Keratinocyte (primary cell): ENCODE data around the gene SPOCK1. TPM values are rescaled to one million over a fixed set of nuclear protein-coding genes. Genes with fewer than 3 reads are reported as not detected.

ENCODE experiments used
- DNase-seq: peaks from one replicate; pipeline ENCODE4 v3.0.0-alpha.2; 2011; ENCODE audit warnings: low read depth, missing footprints, low spot score
- FAIRE-seq: peaks from 2 replicates; lab custom pipeline; 2011; peaks lifted over from hg19 to GRCh38; lab: Jason Lieb, UNC
- H2AFZ ChIP-seq: 2 replicates; pipeline ENCODE4 v1.6.0; 2012; ENCODE audit warnings: low read length, control low read depth, inconsistent platforms; ENCODE audit not compliant: control insufficient read depth
- H3K27ac ChIP-seq: 2 replicates; pipeline ENCODE4 v1.5.1; 2011; ENCODE audit warnings: low read length; ENCODE audit not compliant: control insufficient read depth, insufficient read depth
- H3K27me3 ChIP-seq: 3 replicates; pipeline ENCODE4 v1.6.0; 2011; ENCODE audit warnings: low read length; ENCODE audit not compliant: control insufficient read depth, insufficient read depth; ENCODE audit errors: extremely low read depth
- H3K36me3 ChIP-seq, 2 experiments: 2 replicates in 1 of 2; 3 replicates in 1 of 2; pipeline ENCODE4 v1.5.1; 2011; ENCODE audit warnings: low read length in 2 of 2, mild to moderate bottlenecking in 1 of 2; ENCODE audit not compliant: control insufficient read depth in 2 of 2, insufficient read depth in 2 of 2; ENCODE audit errors: extremely low read depth in 1 of 2
- H3K4me1 ChIP-seq: 3 replicates; pipeline ENCODE4 v1.5.1; 2011; ENCODE audit warnings: low read length; ENCODE audit not compliant: control insufficient read depth, insufficient read depth; ENCODE audit errors: extremely low read depth
- H3K4me2 ChIP-seq: 3 replicates; pipeline ENCODE4 v1.6.0; 2011; ENCODE audit warnings: low read depth, low read length; ENCODE audit not compliant: control insufficient read depth, insufficient read depth; ENCODE audit errors: extremely low read depth
- H3K4me3 ChIP-seq, 3 experiments: fragments of 200-600 bp in 1 of 3; sonication (generic) in 1 of 3; 2 replicates in 2 of 3; 3 replicates in 1 of 3; pipeline ENCODE4 v1.5.1; 2011 to 2016; ENCODE audit warnings: low read length in 3 of 3, mild to moderate bottlenecking in 3 of 3, control low read depth in 2 of 3, inconsistent platforms in 1 of 3, low read depth in 1 of 3, mixed read lengths in 1 of 3, mixed run types in 1 of 3, moderate library complexity in 1 of 3; ENCODE audit not compliant: control insufficient read depth in 2 of 3, insufficient read depth in 2 of 3; ENCODE audit errors: extremely low read depth in 1 of 3
- H3K79me2 ChIP-seq: 2 replicates; pipeline ENCODE4 v1.6.0; 2012; ENCODE audit warnings: low read length; ENCODE audit not compliant: control insufficient read depth, insufficient read depth
- H3K9ac ChIP-seq: 3 replicates; pipeline ENCODE4 v1.6.0; 2011; ENCODE audit warnings: low read length; ENCODE audit not compliant: control insufficient read depth, insufficient read depth; ENCODE audit errors: extremely low read depth
- H3K9me1 ChIP-seq: 3 replicates; pipeline ENCODE4 v1.6.0; 2011; ENCODE audit warnings: low read length; ENCODE audit not compliant: control insufficient read depth, insufficient read depth; ENCODE audit errors: extremely low read depth
- H3K9me3 ChIP-seq: 2 replicates; pipeline ENCODE4 v1.5.1; 2012; ENCODE audit warnings: low read depth, low read length; ENCODE audit not compliant: control insufficient read depth
- H4K20me1 ChIP-seq: 3 replicates; pipeline ENCODE4 v1.6.0; 2011; ENCODE audit warnings: low read length; ENCODE audit not compliant: control insufficient read depth, insufficient read depth; ENCODE audit errors: extremely low read depth
- EZH2 ChIP-seq: IDR thresholded peaks from one replicate; pipeline ENCODE4 v1.6.1; 2012; ENCODE audit warnings: inconsistent platforms, mild to moderate bottlenecking, low read length, moderate library complexity
- dilution Hi-C: fragments of 300-500 bp; cut with MboI; formaldehyde crosslinking; loops from one replicate; pipeline ENCODE4 v1.7.0; 2020; ENCODE audit warnings: low sequenced_read_pairs; ENCODE audit not compliant: extremely low pct_ligation_motif_present
- polyA plus RNA-seq, 5 experiments: library from polyadenylated mRNA; depleted of rRNA in 3 of 5; stranded (reverse) in 3 of 5; stranded (forward) in 1 of 5; unstranded in 1 of 5; fragments of >200 nt; gene quantifications; 1 replicate in 1 of 5; 2 replicates in 3 of 5; 3 replicates in 1 of 5; pipeline versions ENCODE4 v1.2.1 to v1.2.3, GENCODE V29; 2011 to 2012; ENCODE audit warnings: missing spikeins in 2 of 5, low read depth in 1 of 5, low replicate concordance in 1 of 5
- TF ChIP-seq, protein P1 (sequence below), 3 experiments: IDR thresholded peaks in 1 of 3; conservative IDR thresholded peaks in 1 of 3; optimal IDR thresholded peaks in 1 of 3; 2 replicates in 2 of 3; 3 replicates in 1 of 3; pipeline versions ENCODE3 to v1.5.1; 2011; ENCODE audit warnings: low read length in 3 of 3, mild to moderate bottlenecking in 3 of 3, moderate library complexity in 2 of 3, control low read depth in 1 of 3, inconsistent platforms in 1 of 3; ENCODE audit not compliant: insufficient read depth in 2 of 3; ENCODE audit errors: extremely low read depth in 1 of 3

The SPOCK1 gene
- polyA plus RNA-seq, 1 donor (not counting 4 experiments of a cell fraction or from before 2014, with no cell fraction given) = 5.5 TPM

GRCh38 chr5:137263371-137264005 is 235.6 kb downstream of the SPOCK1 start:
- dilution Hi-C loops = no loop called here
- FAIRE-seq = no peak

DNA sequence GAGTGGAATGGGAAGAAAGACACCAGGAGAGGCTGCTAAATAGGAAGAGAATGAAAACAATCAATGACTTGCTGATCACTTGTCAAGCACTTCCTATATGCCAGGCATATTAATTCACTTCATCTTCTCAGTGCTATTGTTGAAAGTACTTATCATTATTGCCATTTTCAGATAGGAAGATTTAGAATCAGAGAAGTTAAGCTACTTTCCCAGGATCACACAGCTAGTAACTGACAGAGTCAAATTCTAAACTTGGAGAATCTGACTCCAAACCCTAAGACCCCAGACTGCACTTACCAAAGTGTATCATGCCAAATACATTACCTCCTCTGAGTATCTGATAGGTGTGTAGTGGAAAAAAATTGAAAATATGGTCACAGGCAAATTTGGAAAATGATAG is 236.3 kb downstream of the SPOCK1 start:
- H3K9ac ChIP-seq = no peak overlapping the region
- no peaks in the 10 kb centered on the region for H3K9me3 ChIP-seq
- FAIRE-seq (no peak), DNase-seq (no peak)
- H3K79me2 ChIP-seq = no peaks in the 10 kb centered on the region
- no peak overlapping the region for H3K27ac ChIP-seq
- no peaks in the 10 kb centered on the region for H3K4me1 ChIP-seq
- no peaks in the 10 kb centered on the region for H3K9me1 ChIP-seq
- no peaks in the 10 kb centered on the region for H4K20me1 ChIP-seq
- peaks cover 3% of the 10 kb centered on the region for H3K27me3 ChIP-seq
- H2AFZ ChIP-seq = no peak overlapping the region
- no peak overlapping the region for H3K4me3 ChIP-seq
- H3K4me2 ChIP-seq = no peak overlapping the region
- dilution Hi-C loops = no loop called here
- TF ChIP-seq EZH2 = no peak
- TF ChIP-seq, protein P1, sequence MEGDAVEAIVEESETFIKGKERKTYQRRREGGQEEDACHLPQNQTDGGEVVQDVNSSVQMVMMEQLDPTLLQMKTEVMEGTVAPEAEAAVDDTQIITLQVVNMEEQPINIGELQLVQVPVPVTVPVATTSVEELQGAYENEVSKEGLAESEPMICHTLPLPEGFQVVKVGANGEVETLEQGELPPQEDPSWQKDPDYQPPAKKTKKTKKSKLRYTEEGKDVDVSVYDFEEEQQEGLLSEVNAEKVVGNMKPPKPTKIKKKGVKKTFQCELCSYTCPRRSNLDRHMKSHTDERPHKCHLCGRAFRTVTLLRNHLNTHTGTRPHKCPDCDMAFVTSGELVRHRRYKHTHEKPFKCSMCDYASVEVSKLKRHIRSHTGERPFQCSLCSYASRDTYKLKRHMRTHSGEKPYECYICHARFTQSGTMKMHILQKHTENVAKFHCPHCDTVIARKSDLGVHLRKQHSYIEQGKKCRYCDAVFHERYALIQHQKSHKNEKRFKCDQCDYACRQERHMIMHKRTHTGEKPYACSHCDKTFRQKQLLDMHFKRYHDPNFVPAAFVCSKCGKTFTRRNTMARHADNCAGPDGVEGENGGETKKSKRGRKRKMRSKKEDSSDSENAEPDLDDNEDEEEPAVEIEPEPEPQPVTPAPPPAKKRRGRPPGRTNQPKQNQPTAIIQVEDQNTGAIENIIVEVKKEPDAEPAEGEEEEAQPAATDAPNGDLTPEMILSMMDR (optimal IDR thresholded peaks at IDR 0.05 in 1 of 3, IDR thresholded peaks at IDR 0.05 in 1 of 3, conservative IDR thresholded peaks at IDR 0.05 in 1 of 3; ENCODE audit: extremely low read depth in 1 of 3, insufficient read depth in 2 of 3, low read length in 3 of 3) = no peak
- H3K36me3 ChIP-seq = no peaks in the 10 kb centered on the region

More at GRCh38 chr5:137263371-137264005, 235.6 kb downstream of the SPOCK1 start:
- no peaks in the 10 kb centered on the region for H4K20me1 ChIP-seq
- no peak overlapping the region for H3K27ac ChIP-seq
- peaks cover 3% of the 10 kb centered on the region for H3K27me3 ChIP-seq
- H2AFZ ChIP-seq = no peak overlapping the region
- H3K9me1 ChIP-seq = no peaks in the 10 kb centered on the region
- TF ChIP-seq, protein P1 (optimal IDR thresholded peaks at IDR 0.05 in 1 of 3, IDR thresholded peaks at IDR 0.05 in 1 of 3, conservative IDR thresholded peaks at IDR 0.05 in 1 of 3; ENCODE audit: extremely low read depth in 1 of 3, insufficient read depth in 2 of 3, low read length in 3 of 3) = no peak
- TF ChIP-seq EZH2 = no peak
- no peak overlapping the region for H3K9ac ChIP-seq
- DNase-seq = no peak
- H3K36me3 ChIP-seq = no peaks in the 10 kb centered on the region
- H3K4me1 ChIP-seq = no peaks in the 10 kb centered on the region
- no peak overlapping the region for H3K4me3 ChIP-seq
- H3K9me3 ChIP-seq = no peaks in the 10 kb centered on the region
- H3K79me2 ChIP-seq = no peaks in the 10 kb centered on the region
- no peak overlapping the region for H3K4me2 ChIP-seq
